Body of pancreas (tissue), 4 donors: Measurements from ENCODE around the gene PGPEP1. TPM values are rescaled to one million over a fixed set of nuclear protein-coding genes. Genes with fewer than 3 reads are reported as not detected.
A peak's percentile ranks its signal among the peaks of the same experiment; 100 is the strongest.
"Not testable (repeated sequence)": the region's sequence is repeated elsewhere in the genome, so short reads cannot be mapped to it uniquely, and the experiment has no call there.

Experiments
- ATAC-seq: fragments of 150-250 bp; one replicate; pipeline ENCODE4 v1.9.1; 2016
- DNase-seq, 4 donors: peaks; one replicate each; pipeline ENCODE4 v3.0.0-alpha.2; 2019
- H3K27ac ChIP-seq, 4 donors: fragments of 200-600 bp; sonication (generic); 1 replicate in 3 of 4; 2 replicates in 1 of 4; pipeline versions ENCODE4 v1.5.1 to v1.6.1; 2016 to 2019; ENCODE audit warnings: mild to moderate bottlenecking in 1 of 4, mixed read lengths in 1 of 4, moderate library complexity in 1 of 4
- H3K27me3 ChIP-seq, 2 donors: fragments of 200-600 bp; sonication (generic); one replicate each; pipeline ENCODE4 v1.6.0; 2016; ENCODE audit warnings: mild to moderate bottlenecking in 1 of 2
- H3K36me3 ChIP-seq, 2 donors: fragments of 200-600 bp; sonication (generic); replicated peaks in 1 of 2; 2 replicates each; pipeline ENCODE4 v1.5.1; 2016; ENCODE audit warnings: low read depth in 2 of 2; ENCODE audit not compliant: insufficient read depth in 1 of 2
- H3K4me1 ChIP-seq: fragments of 200-600 bp; sonication (generic); one replicate; pipeline ENCODE4 v1.6.0; 2016
- H3K4me3 ChIP-seq, 2 donors: fragments of 200-600 bp; sonication (generic); 1 replicate in 1 of 2; 2 replicates in 1 of 2; pipeline ENCODE4 v1.5.1; 2016 to 2019
- H3K9me3 ChIP-seq, 3 donors: fragments of 200-600 bp; sonication (generic); 1 replicate in 2 of 3; 2 replicates in 1 of 3; pipeline ENCODE4 v1.5.1; 2016
- POLR2A ChIP-seq, 3 donors: fragments of 450-650 bp; IDR thresholded peaks; one replicate each; pipeline ENCODE4 v1.6.1; 2016; ENCODE audit warnings: antibody characterized with exemption in 3 of 3, mild to moderate bottlenecking in 2 of 3
- WGBS, 2 donors: methylation state at CpG; one replicate each; pipeline ENCODE4 v1.1.5; 2017; 5-methylcytosine and 5-hydroxymethylcytosine counted together
- intact Hi-C: fragments of 100-400 bp; cut with DNase I; formaldehyde crosslinking; loops from one replicate; pipeline ENCODE4 v1.15.1; 2023
- total RNA-seq, 2 donors: library from RNA; depleted of rRNA; stranded (reverse); fragments of >200 nt; gene quantifications; one replicate each; pipeline ENCODE4 v1.1.0, GENCODE V29; 2016
- TF ChIP-seq, protein P1 (sequence below), 7 experiments: fragments of 450-650 bp in 4 of 7; fragments of 200-600 bp in 3 of 7; sonication (generic) in 3 of 7; IDR thresholded peaks; one replicate each; pipeline ENCODE4 v1.5.1; 2016 to 2019; ENCODE audit warnings: antibody characterized with exemption in 7 of 7

Gene PGPEP1
- total RNA-seq, 2 donors from 2014 or later, result 22.1 to 37.6 TPM

DNA sequence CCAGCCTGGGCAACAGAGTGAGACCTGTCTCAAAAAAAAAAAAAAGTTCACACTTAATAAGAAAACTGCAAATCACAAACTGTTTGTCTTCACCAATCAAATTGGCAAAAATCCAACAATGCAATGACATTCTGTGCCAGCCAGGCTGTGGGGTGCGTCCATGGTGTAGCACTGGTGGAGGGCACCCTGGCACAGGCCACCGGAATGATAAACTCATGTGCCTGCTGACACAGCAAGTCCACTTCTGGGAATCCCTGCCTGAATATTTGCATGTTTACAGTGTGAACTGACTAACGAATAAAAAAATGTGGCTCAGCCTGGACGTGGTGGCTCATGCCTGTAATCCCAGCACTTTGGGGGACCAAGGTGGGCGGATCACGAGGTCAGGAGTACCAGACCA lies 58.6 kb downstream of the PGPEP1 start:
- WGBS, 2 donors, result 0 to 23% methylated on average over 2 to 6 of the region's 6 CpGs
- DNase-seq (peak; percentile 59 to 82 (median 75)), ATAC-seq (peak; percentile 77)
- intact Hi-C loops, result no loop called here
- no peak overlapping the region for H3K4me3 ChIP-seq
- H3K9me3 ChIP-seq, result no peaks in the 10 kb centered on the region
- H3K27ac ChIP-seq, result peak overlapping the region in 3 of 4 donors; percentile 13 to 60 (median 27)
- peaks cover 0 to 7% of the 10 kb centered on the region in 2 donors for H3K27me3 ChIP-seq
- no peaks in the 10 kb centered on the region for H3K36me3 ChIP-seq
- peaks cover 45% of the 10 kb centered on the region for H3K4me1 ChIP-seq
- TF ChIP-seq, protein P1, sequence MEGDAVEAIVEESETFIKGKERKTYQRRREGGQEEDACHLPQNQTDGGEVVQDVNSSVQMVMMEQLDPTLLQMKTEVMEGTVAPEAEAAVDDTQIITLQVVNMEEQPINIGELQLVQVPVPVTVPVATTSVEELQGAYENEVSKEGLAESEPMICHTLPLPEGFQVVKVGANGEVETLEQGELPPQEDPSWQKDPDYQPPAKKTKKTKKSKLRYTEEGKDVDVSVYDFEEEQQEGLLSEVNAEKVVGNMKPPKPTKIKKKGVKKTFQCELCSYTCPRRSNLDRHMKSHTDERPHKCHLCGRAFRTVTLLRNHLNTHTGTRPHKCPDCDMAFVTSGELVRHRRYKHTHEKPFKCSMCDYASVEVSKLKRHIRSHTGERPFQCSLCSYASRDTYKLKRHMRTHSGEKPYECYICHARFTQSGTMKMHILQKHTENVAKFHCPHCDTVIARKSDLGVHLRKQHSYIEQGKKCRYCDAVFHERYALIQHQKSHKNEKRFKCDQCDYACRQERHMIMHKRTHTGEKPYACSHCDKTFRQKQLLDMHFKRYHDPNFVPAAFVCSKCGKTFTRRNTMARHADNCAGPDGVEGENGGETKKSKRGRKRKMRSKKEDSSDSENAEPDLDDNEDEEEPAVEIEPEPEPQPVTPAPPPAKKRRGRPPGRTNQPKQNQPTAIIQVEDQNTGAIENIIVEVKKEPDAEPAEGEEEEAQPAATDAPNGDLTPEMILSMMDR (IDR thresholded peaks at IDR 0.05), result peak in 4 of 7 experiments; percentile 8 to 26 (median 14)
- no peak for TF ChIP-seq POLR2A (IDR thresholded peaks at IDR 0.05)

DNA sequence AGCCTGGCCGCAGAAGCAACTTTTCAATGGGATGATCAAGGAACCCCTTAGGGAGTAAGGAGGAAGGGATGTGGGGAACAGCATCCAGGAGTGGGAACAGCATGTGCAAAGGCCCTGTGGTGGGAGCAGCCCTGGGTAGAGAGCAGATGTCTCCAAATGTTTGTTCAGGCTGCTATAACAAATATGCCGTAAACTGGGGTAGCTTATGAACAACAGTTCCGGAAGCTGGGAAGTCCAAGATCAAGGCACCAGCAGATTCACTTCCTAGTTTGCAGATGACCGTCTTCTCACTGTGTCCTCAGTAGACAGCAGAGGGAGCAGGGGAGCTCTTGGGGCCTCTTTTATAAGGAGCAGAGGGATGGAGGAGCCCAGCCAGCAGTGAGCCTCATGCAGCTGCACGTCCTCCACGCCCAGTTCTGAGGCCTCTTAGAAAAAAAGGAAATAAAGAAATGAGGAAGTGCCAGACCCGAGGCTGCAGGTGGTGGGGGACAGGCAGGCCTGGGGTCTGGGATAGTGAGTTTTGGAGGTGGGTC lies 61.2 kb downstream of the PGPEP1 start:
- no peaks in the 10 kb centered on the region for H3K36me3 ChIP-seq
- no peaks in the 10 kb centered on the region for H3K9me3 ChIP-seq
- DNase-seq (peak in 2 of 4 donors; percentile 48 to 83), ATAC-seq (peak; percentile 30)
- TF ChIP-seq, protein P1 (IDR thresholded peaks at IDR 0.05), result peak in 3 of 7 experiments; percentile 4 to 24 (median 21)
- peak in 1 of 3 donors; percentile 34 for TF ChIP-seq POLR2A (IDR thresholded peaks at IDR 0.05)
- peaks cover 0 to 7% of the 10 kb centered on the region in 2 donors for H3K27me3 ChIP-seq
- intact Hi-C loops, result no loop called here
- whole genome bisulfite sequencing, 2 donors, result 49 to 55% methylated on average over 7 of the region's 7 CpGs
- peak overlapping the region in 3 of 4 donors; percentile 41 to 61 (median 46) for H3K27ac ChIP-seq
- H3K4me1 ChIP-seq, result peaks cover 38% of the 10 kb centered on the region
- no peak overlapping the region for H3K4me3 ChIP-seq

- H3K9me3 ChIP-seq, H3K4me3 ChIP-seq, H3K36me3 ChIP-seq, H3K27me3 ChIP-seq, intact Hi-C loops, DNase-seq, ATAC-seq: not testable (repeated sequence)
- Histone ChIP-seq H3K27ac (peak overlapping the region in 3 of 4 donors; percentile 41 to 61 (median 46)), H3K4me1 (peaks cover 29% of the 10 kb centered on the region)
- WGBS, 2 donors, result 55 to 71% methylated on average over 18 of the region's 18 CpGs
Observed at GRCh38 chr19:18402455-18403248, 62.3 kb downstream of the PGPEP1 start.

- H3K27ac ChIP-seq, H3K36me3 ChIP-seq, intact Hi-C loops, H3K9me3 ChIP-seq, H3K27me3 ChIP-seq, H3K4me3 ChIP-seq, ATAC-seq, DNase-seq: not testable (repeated sequence)
- H3K4me1 ChIP-seq, result peaks cover 21% of the 10 kb centered on the region
- WGBS, 2 donors, result 86 to 88% methylated on average over 11 of the region's 11 CpGs
Observed at GRCh38 chr19:18405754-18406153, 65.4 kb downstream of the PGPEP1 start.

DNA sequence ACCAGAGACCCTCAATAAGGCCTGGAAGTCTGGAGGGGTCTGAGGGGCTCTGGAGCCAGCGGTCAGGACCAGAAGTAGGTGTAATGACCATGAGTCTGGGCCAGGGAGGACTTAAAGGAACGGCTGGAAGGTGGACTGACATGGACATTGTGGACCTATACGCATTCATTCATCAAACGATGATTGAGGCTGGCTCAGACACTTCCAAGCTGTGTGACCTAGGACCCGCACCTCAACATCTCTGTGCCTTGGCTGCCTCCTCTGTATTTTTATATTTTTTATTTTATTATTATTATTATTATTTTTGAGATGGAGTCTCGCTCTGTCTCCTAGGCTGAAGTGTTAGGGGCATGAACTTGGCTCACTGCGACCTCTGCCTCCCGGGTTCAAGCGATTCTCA lies 66.4 kb downstream of the PGPEP1 start:
- intact Hi-C loops, result no loop called here
- no peak for ATAC-seq

More for the DNA sequence above, 66.4 kb downstream of the PGPEP1 start:
- Histone ChIP-seq H3K9me3 (no peaks in the 10 kb centered on the region), H3K4me3 (no peak overlapping the region), H3K4me1 (peaks cover 19% of the 10 kb centered on the region), H3K36me3 (no peaks in the 10 kb centered on the region), H3K27me3 (no peaks in the 10 kb centered on the region), H3K27ac (no peak overlapping the region)
- no peak for DNase-seq
- WGBS, 2 donors, result 81 to 88% methylated on average over 9 of the region's 9 CpGs
- TF ChIP-seq POLR2A (IDR thresholded peaks at IDR 0.05), result no peak
- TF ChIP-seq, protein P1 (IDR thresholded peaks at IDR 0.05), result no peak
